GM12873 (cell line): Measurements from ENCODE around the gene PRKCB.

Experiments
- CTCF ChIP-seq: IDR thresholded peaks from 2 replicates; pipeline ENCODE4 v1.5.1; 2012; ENCODE audit warnings: low read depth, mild to moderate bottlenecking, moderate library complexity, low read length, control low read depth; ENCODE audit not compliant: insufficient read depth; ENCODE audit errors: missing control alignments

Gene PRKCB

DNA sequence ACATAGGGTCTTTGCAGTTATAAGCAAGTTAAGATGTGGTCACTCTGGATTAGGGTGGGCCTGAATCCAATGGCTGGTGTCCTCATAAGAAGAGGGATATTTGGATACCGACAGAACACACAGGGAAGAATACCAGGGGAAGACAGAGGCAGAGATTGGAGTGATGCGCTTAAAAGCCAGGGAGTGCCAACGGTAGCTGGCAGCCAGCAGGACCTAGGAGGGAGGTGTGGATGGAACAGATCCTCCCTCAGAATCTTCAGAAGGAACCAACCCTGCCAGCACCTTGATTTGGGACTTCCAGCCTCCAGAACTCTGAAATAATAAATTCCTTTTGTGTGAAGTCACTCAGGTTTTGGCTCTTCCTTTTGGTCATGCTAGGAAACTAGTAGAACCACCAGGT lies 310.1 kb downstream of the PRKCB start:
- no peak for TF ChIP-seq CTCF

DNA sequence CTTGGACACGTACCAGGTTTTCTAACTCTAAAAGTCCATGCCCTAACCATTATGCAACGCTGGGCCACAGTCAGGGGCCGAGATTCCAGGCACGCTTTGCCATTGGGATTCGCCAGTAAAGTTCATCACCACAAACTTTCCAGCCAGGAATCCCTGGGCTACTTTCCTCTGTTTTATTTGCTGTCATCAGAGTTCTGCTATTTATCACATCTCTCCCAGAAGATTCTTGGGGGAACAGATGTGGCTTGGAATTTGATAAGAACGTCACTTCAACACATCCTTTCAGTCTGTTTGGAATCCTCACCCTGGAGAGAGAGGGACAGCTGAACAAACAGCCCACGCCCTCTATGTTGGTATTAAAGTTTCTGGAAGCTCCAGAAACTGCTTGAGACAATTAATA lies 310.7 kb downstream of the PRKCB start:
- TF ChIP-seq CTCF, result no peak

GRCh38 chr16:24149102-24149501 lies 313.3 kb downstream of the PRKCB start:
- no peak for TF ChIP-seq CTCF

DNA sequence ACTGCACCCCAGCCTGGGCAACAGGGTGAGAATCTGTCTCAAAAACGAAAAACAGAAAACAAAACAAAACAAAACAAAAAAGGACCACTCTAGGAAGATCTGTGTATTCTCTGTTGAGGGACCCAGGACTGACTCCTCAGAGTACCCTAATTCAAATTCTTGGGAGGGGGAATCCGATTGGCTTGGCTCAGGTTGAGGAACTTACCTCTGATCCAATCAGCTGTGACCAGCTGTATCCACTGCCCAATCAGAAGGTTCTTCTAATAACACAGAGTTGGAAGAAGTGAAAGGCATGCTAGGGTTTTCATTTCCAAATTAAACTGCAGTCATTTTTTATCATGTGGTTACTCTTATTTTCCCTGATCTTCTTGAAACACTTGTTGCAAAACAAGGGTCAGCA lies 314.5 kb downstream of the PRKCB start:
- TF ChIP-seq CTCF, result no peak

GRCh38 chr16:24151482-24151939 lies 315.7 kb downstream of the PRKCB start:
- TF ChIP-seq CTCF, result no peak

DNA sequence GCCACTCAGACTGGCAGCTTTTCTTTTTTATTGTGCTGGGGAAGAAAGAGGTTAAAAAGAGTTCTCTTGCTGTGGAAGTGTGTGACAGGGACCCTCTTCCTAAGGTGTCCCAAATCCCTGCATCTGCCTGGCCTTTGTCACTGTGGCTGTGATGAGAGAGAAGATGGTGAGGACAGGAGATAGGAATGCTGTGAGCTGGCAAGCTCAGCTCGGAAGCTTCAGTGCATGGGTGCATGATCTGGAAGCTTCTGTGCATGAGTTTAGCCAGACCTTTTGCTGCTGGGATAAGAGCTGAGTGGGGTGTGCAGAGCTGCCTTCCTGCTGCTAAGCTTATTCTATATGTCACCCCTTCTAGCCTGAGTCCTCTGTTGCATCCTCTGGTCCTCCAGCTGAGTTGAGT lies 317.0 kb downstream of the PRKCB start:
- no peak for TF ChIP-seq CTCF

DNA sequence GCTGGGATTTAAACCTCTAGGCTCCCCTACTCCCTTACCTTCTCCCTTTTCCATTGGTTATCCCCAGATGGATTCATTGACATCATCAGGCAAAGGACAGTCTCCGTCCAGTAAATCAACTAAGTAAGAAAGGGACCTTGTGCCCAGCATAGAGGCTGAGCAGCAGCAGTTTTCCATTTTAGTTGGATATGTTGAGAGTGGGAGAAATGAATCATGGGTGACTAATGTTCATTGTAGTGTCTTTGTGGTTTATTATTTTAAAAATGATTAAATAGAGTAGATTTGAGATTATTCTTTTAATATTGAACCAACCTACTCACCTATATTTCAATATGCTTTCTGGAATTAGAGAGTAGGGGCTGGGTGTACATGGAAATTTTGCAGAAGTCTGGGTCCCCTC lies 321.0 kb downstream of the PRKCB start:
- TF ChIP-seq CTCF, result no peak
